Calu3 (cell line): ENCODE data around the gene PRRG1. TPM values are rescaled to one million over a fixed set of nuclear protein-coding genes. Genes with fewer than 3 reads are reported as not detected.

Source experiments
- BruUV-seq: library from RNA; stranded (reverse); fragments of 400-500 nt; replicated peaks from 2 replicates; lab custom pipeline; 2021; lab: Mats Ljungman, UMichigan
- CTCF ChIA-PET: fragments of 300-600 bp; sonication (Branson Sonifier 250); formaldehyde crosslinking; loops from one replicate; lab custom pipeline; 2022; ENCODE audit warnings: antibody characterized with exemption; lab: Charles Lee
- DNase-seq: peaks from one replicate; pipeline ENCODE4 v3.0.0; 2022
- H3K27ac Mint-ChIP-seq: one replicate; pipeline ENCODE4 v1.8.0; 2022; ENCODE audit warnings: mixed read lengths; ENCODE audit not compliant: unreplicated experiment
- H3K27me3 Mint-ChIP-seq: one replicate; pipeline ENCODE4 v1.8.0; 2022; ENCODE audit warnings: mixed read lengths; ENCODE audit not compliant: unreplicated experiment
- H3K36me3 Mint-ChIP-seq: one replicate; pipeline ENCODE4 v1.8.0; 2022; ENCODE audit warnings: mild to moderate bottlenecking, moderate library complexity, mixed read lengths; ENCODE audit not compliant: insufficient read depth, unreplicated experiment
- H3K4me1 Mint-ChIP-seq: one replicate; pipeline ENCODE4 v1.8.0; 2022; ENCODE audit warnings: mild to moderate bottlenecking, low read depth, mixed read lengths; ENCODE audit not compliant: unreplicated experiment
- H3K4me3 Mint-ChIP-seq: one replicate; pipeline ENCODE4 v1.8.0; 2022; ENCODE audit warnings: mild to moderate bottlenecking, low read depth, moderate library complexity, mixed read lengths; ENCODE audit not compliant: unreplicated experiment
- H3K9me3 Mint-ChIP-seq: one replicate; pipeline ENCODE4 v1.8.0; 2022; ENCODE audit warnings: low read depth, mixed read lengths; ENCODE audit not compliant: unreplicated experiment
- CTCF ChIP-seq: fragments of 200-600 bp; IDR thresholded peaks from one replicate; pipeline ENCODE4 v1.8.0; 2022; ENCODE audit warnings: antibody characterized with exemption; ENCODE audit not compliant: unreplicated experiment
- intact Hi-C: fragments of 100-400 bp; cut with micrococcal nuclease; formaldehyde crosslinking; loops from one replicate; pipeline ENCODE4 v1.10.0; 2022; ENCODE audit not compliant: unreplicated experiment
- total RNA-seq: library from RNA; stranded (reverse); gene quantifications from 2 replicates; pipeline ENCODE4 v1.2.3, GENCODE V29; 2022

PRRG1 gene
- total RNA-seq, 1 experiment from 2014 or later, result 26.1 TPM

GRCh38 chrX:37468124-37468739, 119.1 kb downstream of the PRRG1 start:
- BruUV-seq, result no TSS peak
- H3K9me3 Mint-ChIP-seq, result no peaks in the 10 kb centered on the region
- no peak overlapping the region for H3K27ac Mint-ChIP-seq

GRCh38 chrX:37470711-37471110, 121.5 kb downstream of the PRRG1 start:
- peaks cover 28% of the 10 kb centered on the region for H3K4me1 Mint-ChIP-seq
- no peaks in the 10 kb centered on the region for H3K9me3 Mint-ChIP-seq
- no TSS peak for BruUV-seq
- DNase-seq, result no peak
- intact Hi-C loops, result no loop called here
- no peak overlapping the region for H3K4me3 Mint-ChIP-seq
- no peaks in the 10 kb centered on the region for H3K36me3 Mint-ChIP-seq
- H3K27ac Mint-ChIP-seq, result no peak overlapping the region
- no peak for TF ChIP-seq CTCF
- CTCF ChIA-PET, result no interaction called here
- H3K27me3 Mint-ChIP-seq, result no peaks in the 10 kb centered on the region

More at GRCh38 chrX:37468124-37468739, 119.1 kb downstream of the PRRG1 start:
- no peak for TF ChIP-seq CTCF
- peaks cover 14% of the 10 kb centered on the region for H3K4me1 Mint-ChIP-seq
- CTCF ChIA-PET, result no interaction called here
- no peaks in the 10 kb centered on the region for H3K27me3 Mint-ChIP-seq
- no peak overlapping the region for H3K4me3 Mint-ChIP-seq
- H3K36me3 Mint-ChIP-seq, result no peaks in the 10 kb centered on the region
- intact Hi-C loops, result no loop called here
- DNase-seq, result no peak

GRCh38 chrX:37472836-37473235, 123.7 kb downstream of the PRRG1 start:
- Mint-ChIP-seq H3K36me3 (no peaks in the 10 kb centered on the region), H3K4me3 (no peak overlapping the region), H3K4me1 (peaks cover 28% of the 10 kb centered on the region), H3K27me3 (no peaks in the 10 kb centered on the region), H3K27ac (no peak overlapping the region), H3K9me3 (no peaks in the 10 kb centered on the region)
- BruUV-seq, result no TSS peak
- TF ChIP-seq CTCF, result no peak
- intact Hi-C loops, result loop anchor here (1.0 kb wide), 1 partner anchor 18 kb away; no protein-coding TSS in a partner anchor
- CTCF ChIA-PET, result no interaction called here
- DNase-seq, result peak; percentile 12

GRCh38 chrX:37474478-37474877, 125.3 kb downstream of the PRRG1 start:
- no peak overlapping the region for H3K27ac Mint-ChIP-seq
- CTCF ChIA-PET, result no interaction called here
- H3K4me1 Mint-ChIP-seq, result peaks cover 28% of the 10 kb centered on the region
- no peaks in the 10 kb centered on the region for H3K27me3 Mint-ChIP-seq
- no peak for TF ChIP-seq CTCF
- intact Hi-C loops, result no loop called here
- no peak for DNase-seq
- H3K4me3 Mint-ChIP-seq, result no peak overlapping the region
- peaks cover 9% of the 10 kb centered on the region for H3K36me3 Mint-ChIP-seq
- no TSS peak for BruUV-seq
- no peaks in the 10 kb centered on the region for H3K9me3 Mint-ChIP-seq
